ENCODE results near the gene CSPG4.
"Not testable (repeated sequence)": the region's sequence is repeated elsewhere in the genome, so short reads cannot be mapped to it uniquely, and the experiment has no call there.

Gene CSPG4

GRCh38 chr15:75697974-75698747 is 14.5 kb downstream of the CSPG4 start:
- H3K36me3 ChIP-seq (ENCODE audit: insufficient read depth, low read length); H3K9ac ChIP-seq (ENCODE audit: low read depth, low read length); H3K9me3 ChIP-seq (ENCODE audit: insufficient read depth, low read length, severe bottlenecking); H3K4me1 ChIP-seq (ENCODE audit: insufficient read depth, low read length); H3K27me3 ChIP-seq (ENCODE audit: insufficient read depth, low read length, poor library complexity); H3K4me2 ChIP-seq (ENCODE audit: insufficient read depth, low read length); ATAC-seq (ENCODE audit: insufficient read depth, low read depth); H4K20me1 ChIP-seq (ENCODE audit: insufficient read depth, low read length); H3K27ac ChIP-seq (ENCODE audit: low read length); H3K79me2 ChIP-seq (ENCODE audit: insufficient read depth, low read length); DNase-seq; H3K4me3 ChIP-seq (ENCODE audit: low read depth in 1 of 2, low read length in 2 of 2); H2AFZ ChIP-seq (ENCODE audit: low read depth, low read length): not testable (repeated sequence)

DNA sequence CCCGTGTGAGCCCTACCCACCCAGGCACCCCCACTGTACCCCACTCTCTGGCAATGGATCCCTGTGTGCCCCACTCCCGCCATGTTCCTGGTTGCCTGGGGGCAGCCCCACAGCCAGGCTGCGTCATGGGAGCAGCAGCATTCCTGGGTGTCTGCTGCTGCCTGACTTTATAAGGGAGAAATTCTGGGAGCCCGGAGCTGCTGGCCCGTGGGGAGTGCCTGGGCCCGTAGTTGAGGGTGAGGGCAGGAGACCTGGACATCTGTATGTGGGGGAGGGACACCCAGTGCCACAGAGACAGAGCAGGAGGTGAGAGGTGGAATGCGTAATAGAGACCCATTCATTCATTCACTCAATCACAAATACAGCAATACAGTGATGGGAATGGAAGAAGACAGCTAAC is 15.1 kb downstream of the CSPG4 start:
- DNase-seq (no peak), ATAC-seq (ENCODE audit: insufficient read depth, low read depth) (no peak)
- Histone ChIP-seq H3K9me3 (ENCODE audit: insufficient read depth, low read length, severe bottlenecking) (no peaks in the 10 kb centered on the region), H3K27ac (ENCODE audit: low read length) (no peak overlapping the region), H3K36me3 (ENCODE audit: insufficient read depth, low read length) (no peaks in the 10 kb centered on the region), H3K4me3 (ENCODE audit: low read depth in 1 of 2, low read length in 2 of 2) (no peak overlapping the region), H3K4me1 (ENCODE audit: insufficient read depth, low read length) (no peaks in the 10 kb centered on the region), H3K27me3 (ENCODE audit: insufficient read depth, low read length, poor library complexity) (no peaks in the 10 kb centered on the region), H3K9ac (ENCODE audit: low read depth, low read length) (no peak overlapping the region), H3K4me2 (ENCODE audit: insufficient read depth, low read length) (no peak overlapping the region), H3K79me2 (ENCODE audit: insufficient read depth, low read length) (no peaks in the 10 kb centered on the region), H4K20me1 (ENCODE audit: insufficient read depth, low read length) (no peaks in the 10 kb centered on the region), H2AFZ (ENCODE audit: low read depth, low read length) (no peak overlapping the region)
- TF ChIP-seq, protein P1, sequence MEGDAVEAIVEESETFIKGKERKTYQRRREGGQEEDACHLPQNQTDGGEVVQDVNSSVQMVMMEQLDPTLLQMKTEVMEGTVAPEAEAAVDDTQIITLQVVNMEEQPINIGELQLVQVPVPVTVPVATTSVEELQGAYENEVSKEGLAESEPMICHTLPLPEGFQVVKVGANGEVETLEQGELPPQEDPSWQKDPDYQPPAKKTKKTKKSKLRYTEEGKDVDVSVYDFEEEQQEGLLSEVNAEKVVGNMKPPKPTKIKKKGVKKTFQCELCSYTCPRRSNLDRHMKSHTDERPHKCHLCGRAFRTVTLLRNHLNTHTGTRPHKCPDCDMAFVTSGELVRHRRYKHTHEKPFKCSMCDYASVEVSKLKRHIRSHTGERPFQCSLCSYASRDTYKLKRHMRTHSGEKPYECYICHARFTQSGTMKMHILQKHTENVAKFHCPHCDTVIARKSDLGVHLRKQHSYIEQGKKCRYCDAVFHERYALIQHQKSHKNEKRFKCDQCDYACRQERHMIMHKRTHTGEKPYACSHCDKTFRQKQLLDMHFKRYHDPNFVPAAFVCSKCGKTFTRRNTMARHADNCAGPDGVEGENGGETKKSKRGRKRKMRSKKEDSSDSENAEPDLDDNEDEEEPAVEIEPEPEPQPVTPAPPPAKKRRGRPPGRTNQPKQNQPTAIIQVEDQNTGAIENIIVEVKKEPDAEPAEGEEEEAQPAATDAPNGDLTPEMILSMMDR (IDR thresholded peaks at IDR 0.05; ENCODE audit: borderline replicate concordance, extremely low read depth, low read length, poor library complexity, severe bottlenecking): no peak
- no peak for TF ChIP-seq EZH2 (IDR thresholded peaks at IDR 0.05; ENCODE audit: borderline replicate concordance, low read depth, low read length, severe bottlenecking)

DNA sequence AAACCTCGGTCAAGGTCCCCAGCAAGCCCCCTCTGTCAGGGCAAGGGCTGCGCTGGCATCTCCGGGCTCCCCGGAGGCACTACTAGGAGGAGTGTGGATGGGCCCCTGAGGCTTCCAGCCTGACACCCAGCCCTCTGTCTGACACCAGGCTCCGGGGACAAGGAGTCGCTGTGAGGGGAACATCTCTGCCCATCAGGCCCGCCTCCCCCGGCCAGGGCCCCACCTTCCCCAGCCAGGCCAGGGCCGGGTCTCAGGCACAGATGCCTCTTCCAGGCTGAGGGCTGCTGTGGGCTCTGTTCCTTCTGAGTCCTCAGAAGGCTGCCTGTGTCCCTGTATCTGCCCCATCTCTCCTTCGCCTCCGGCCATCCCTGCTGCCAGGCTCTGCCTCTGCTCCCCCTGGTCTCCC is 15.8 kb downstream of the CSPG4 start:
- Histone ChIP-seq H4K20me1 (ENCODE audit: insufficient read depth, low read length) (no peaks in the 10 kb centered on the region), H3K9me3 (ENCODE audit: insufficient read depth, low read length, severe bottlenecking) (no peaks in the 10 kb centered on the region), H3K4me3 (ENCODE audit: low read depth in 1 of 2, low read length in 2 of 2) (no peak overlapping the region), H2AFZ (ENCODE audit: low read depth, low read length) (no peak overlapping the region), H3K9ac (ENCODE audit: low read depth, low read length) (no peak overlapping the region), H3K4me2 (ENCODE audit: insufficient read depth, low read length) (no peak overlapping the region), H3K27me3 (ENCODE audit: insufficient read depth, low read length, poor library complexity) (no peaks in the 10 kb centered on the region), H3K4me1 (ENCODE audit: insufficient read depth, low read length) (no peaks in the 10 kb centered on the region), H3K79me2 (ENCODE audit: insufficient read depth, low read length) (no peaks in the 10 kb centered on the region), H3K36me3 (ENCODE audit: insufficient read depth, low read length) (no peaks in the 10 kb centered on the region), H3K27ac (ENCODE audit: low read length) (no peak overlapping the region)
- ATAC-seq (ENCODE audit: insufficient read depth, low read depth) (no peak), DNase-seq (no peak)
- no peak for TF ChIP-seq EZH2 (IDR thresholded peaks at IDR 0.05; ENCODE audit: borderline replicate concordance, low read depth, low read length, severe bottlenecking)
- TF ChIP-seq, protein P1 (IDR thresholded peaks at IDR 0.05; ENCODE audit: borderline replicate concordance, extremely low read depth, low read length, poor library complexity, severe bottlenecking): no peak

DNA sequence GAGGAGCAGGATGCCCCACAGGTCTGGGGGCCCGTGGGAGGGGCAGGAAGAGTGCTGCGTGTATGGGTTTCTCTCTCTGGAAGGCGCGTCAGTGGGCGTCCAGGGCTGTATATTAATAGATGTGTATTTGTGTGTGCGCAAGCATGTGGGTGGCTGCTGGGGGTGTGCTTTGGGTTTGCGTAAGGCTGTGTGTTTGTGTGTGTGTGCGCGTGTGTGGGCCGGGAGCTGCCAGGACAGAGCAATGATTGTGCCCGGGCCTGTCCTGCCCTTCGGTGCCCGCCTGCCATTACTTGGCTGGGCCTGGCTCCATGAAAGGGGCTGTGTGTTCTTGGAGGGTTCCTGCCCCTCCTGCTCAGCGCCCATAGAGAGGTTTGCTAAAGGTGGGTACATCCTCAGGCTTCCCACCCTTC is 16.3 kb downstream of the CSPG4 start:
- TF ChIP-seq, protein P1 (IDR thresholded peaks at IDR 0.05; ENCODE audit: borderline replicate concordance, extremely low read depth, low read length, poor library complexity, severe bottlenecking): no peak
- TF ChIP-seq EZH2 (IDR thresholded peaks at IDR 0.05; ENCODE audit: borderline replicate concordance, low read depth, low read length, severe bottlenecking): no peak
- H3K9ac ChIP-seq (ENCODE audit: low read depth, low read length): no peak overlapping the region
- no peak overlapping the region for H2AFZ ChIP-seq (ENCODE audit: low read depth, low read length)
- H4K20me1 ChIP-seq (ENCODE audit: insufficient read depth, low read length): no peaks in the 10 kb centered on the region
- H3K27me3 ChIP-seq (ENCODE audit: insufficient read depth, low read length, poor library complexity): no peaks in the 10 kb centered on the region
- H3K4me3 ChIP-seq (ENCODE audit: low read depth in 1 of 2, low read length in 2 of 2): no peak overlapping the region
- H3K4me2 ChIP-seq (ENCODE audit: insufficient read depth, low read length): no peak overlapping the region
- DNase-seq (no peak), ATAC-seq (ENCODE audit: insufficient read depth, low read depth) (no peak)
- no peaks in the 10 kb centered on the region for H3K36me3 ChIP-seq (ENCODE audit: insufficient read depth, low read length)
- H3K27ac ChIP-seq (ENCODE audit: low read length): no peak overlapping the region
- no peaks in the 10 kb centered on the region for H3K9me3 ChIP-seq (ENCODE audit: insufficient read depth, low read length, severe bottlenecking)
- H3K4me1 ChIP-seq (ENCODE audit: insufficient read depth, low read length): no peaks in the 10 kb centered on the region
- no peaks in the 10 kb centered on the region for H3K79me2 ChIP-seq (ENCODE audit: insufficient read depth, low read length)

All from DND-41 (cell line).